GM21528 (cell line): ENCODE data around the gene SLC35B3.
"Not testable (repeated sequence)": the region's sequence is repeated elsewhere in the genome, so short reads cannot be mapped to it uniquely, and the experiment has no call there.

ENCODE experiments used
- ATAC-seq: cut with Tn5 transposase; IDR thresholded peaks from one replicate; pipeline ENCODE4 v1.9.1; 2021; ENCODE audit warnings: mild to moderate bottlenecking, moderate library complexity; ENCODE audit not compliant: unreplicated experiment, low FRiP score

SLC35B3 gene

GRCh38 chr6:8435093-8435844, at the start of gene SLC35B3:
SLC35B3 (minus strand) TSS chr6:8435545.
- peak; percentile 98 for ATAC-seq

GRCh38 chr6:8483650-8484049, 48.3 kb upstream of the SLC35B3 start:
- no peak for ATAC-seq

GRCh38 chr6:8481727-8482126, 46.4 kb upstream of the SLC35B3 start:
- ATAC-seq: no peak

- ATAC-seq: no peak
These were observed 43.1 kb upstream of the SLC35B3 start for GRCh38 chr6:8478418-8478817.

- ATAC-seq: no peak
These were observed 41.3 kb upstream of the SLC35B3 start for GRCh38 chr6:8476656-8477055.

- ATAC-seq: no peak
These were observed 33.4 kb upstream of the SLC35B3 start for GRCh38 chr6:8468552-8469356.

GRCh38 chr6:8462694-8463093, 27.3 kb upstream of the SLC35B3 start:
- no peak for ATAC-seq

- ATAC-seq: no peak
These were observed 26.8 kb upstream of the SLC35B3 start for GRCh38 chr6:8462169-8462568.

GRCh38 chr6:8446391-8446790, 11.0 kb upstream of the SLC35B3 start:
- ATAC-seq: no peak

- ATAC-seq: not testable (repeated sequence)
These were observed 10.6 kb upstream of the SLC35B3 start for GRCh38 chr6:8445930-8446329.

- no peak for ATAC-seq
These were observed 6.8 kb upstream of the SLC35B3 start for GRCh38 chr6:8442150-8442549.

GRCh38 chr6:8441452-8441851, 6.1 kb upstream of the SLC35B3 start:
- no peak for ATAC-seq

- ATAC-seq: no peak
These were observed 4.4 kb upstream of the SLC35B3 start for GRCh38 chr6:8439601-8440268.

GRCh38 chr6:8437813-8438212, 2.5 kb upstream of the SLC35B3 start:
- ATAC-seq: no peak

- no peak for ATAC-seq
These were observed 1.6 kb upstream of the SLC35B3 start for GRCh38 chr6:8436966-8437365.

- no peak for ATAC-seq
These were observed 462 bp upstream of the SLC35B3 start for GRCh38 chr6:8435845-8436168.

GRCh38 chr6:8434727-8435092, 635 bp downstream of the SLC35B3 start:
- ATAC-seq: peak; percentile 24

GRCh38 chr6:8432614-8433013, 2.7 kb downstream of the SLC35B3 start:
- ATAC-seq: no peak

GRCh38 chr6:8429821-8430220, 5.5 kb downstream of the SLC35B3 start:
- ATAC-seq: no peak

- ATAC-seq: not testable (repeated sequence)
These were observed 8.8 kb downstream of the SLC35B3 start for GRCh38 chr6:8426544-8426943.

GRCh38 chr6:8420031-8420588, 15.2 kb downstream of the SLC35B3 start:
- no peak for ATAC-seq
